SK-N-SH (cell line): ENCODE measurements around the gene SLCO4A1. TPM values are rescaled to one million over a fixed set of nuclear protein-coding genes. Genes with fewer than 3 reads are reported as not detected.

Experiments
- CTCF ChIA-PET: fragments of 300-600, 350-600 bp; formaldehyde crosslinking; extraction: SDS; loops from one replicate; lab custom pipeline; 2021; lab: Yijun Ruan, JAX
- POLR2A ChIA-PET: fragments of 350-600 bp; sonication (Branson Sonifier 250); formaldehyde crosslinking; extraction: SDS; loops from one replicate; lab custom pipeline; 2020; ENCODE audit warnings: antibody characterized with exemption, inconsistent platforms; lab: Yijun Ruan, JAX
- DNase-seq: peaks from one replicate; pipeline ENCODE4 v3.0.0; 2012
- H2AFZ ChIP-seq: fragments of 200-600 bp; sonication (generic); 2 replicates; pipeline ENCODE4 v1.8.1; 2016; ENCODE audit warnings: antibody characterized with exemption, mild to moderate bottlenecking, low read depth
- H3F3A ChIP-seq: fragments of 200-600 bp; sonication (generic); replicated peaks from 2 replicates; pipeline ENCODE3; 2016; ENCODE audit warnings: antibody characterized with exemption, mild to moderate bottlenecking; ENCODE audit not compliant: insufficient read depth
- H3K27ac ChIP-seq, 2 experiments: fragments of 200-500 bp in 1 of 2; fragments of 200-600 bp in 1 of 2; sonication (Bioruptor generic) in 1 of 2; sonication (generic), shearing (Covaris generic) in 1 of 2; 2 replicates each; pipeline versions ENCODE4 v1.5.1 to v1.6.1; 2014 to 2016; ENCODE audit warnings: low read depth in 2 of 2, inconsistent platforms in 1 of 2, low read length in 1 of 2, mild to moderate bottlenecking in 1 of 2, mixed read lengths in 1 of 2
- H3K27me3 ChIP-seq: fragments of 200-600 bp; sonication (generic), shearing (Covaris generic); 2 replicates; pipeline ENCODE4 v1.6.1; 2016; ENCODE audit warnings: mixed run types; ENCODE audit not compliant: insufficient read depth
- H3K36me3 ChIP-seq, 2 experiments: fragments of 200-500 bp in 1 of 2; fragments of 200-600 bp in 1 of 2; sonication (Bioruptor generic) in 1 of 2; sonication (generic) in 1 of 2; replicated peaks in 1 of 2; 2 replicates each; pipeline versions ENCODE3 to v1.5.1; 2014 to 2016; ENCODE audit warnings: low read length in 1 of 2, mild to moderate bottlenecking in 1 of 2; ENCODE audit not compliant: insufficient read depth in 2 of 2, control insufficient read depth in 1 of 2
- H3K4me1 ChIP-seq, 2 experiments: fragments of 200-500 bp in 1 of 2; fragments of 200-600 bp in 1 of 2; sonication (Bioruptor generic) in 1 of 2; sonication (generic), shearing (Covaris generic) in 1 of 2; 2 replicates each; pipeline versions ENCODE4 v1.5.1 to v1.6.1; 2014 to 2016; ENCODE audit warnings: low read depth in 1 of 2, low read length in 1 of 2, mixed run types in 1 of 2; ENCODE audit not compliant: insufficient read depth in 2 of 2, control insufficient read depth in 1 of 2
- H3K4me2 ChIP-seq: fragments of 200-600 bp; sonication (generic), shearing (Covaris generic); 2 replicates; pipeline ENCODE4 v1.6.1; 2017; ENCODE audit warnings: mixed run types
- H3K4me3 ChIP-seq, 2 experiments: fragments of 200-500 bp in 1 of 2; fragments of 200-600 bp in 1 of 2; sonication (Bioruptor generic) in 1 of 2; sonication (generic), shearing (Covaris generic) in 1 of 2; 2 replicates each; pipeline versions ENCODE4 v1.5.1 to v1.8.1; 2014 to 2016; ENCODE audit warnings: low read depth in 2 of 2, inconsistent platforms in 1 of 2, low read length in 1 of 2, mild to moderate bottlenecking in 1 of 2, mixed read lengths in 1 of 2, moderate library complexity in 1 of 2
- H3K79me2 ChIP-seq: fragments of 200-600 bp; sonication (generic); 2 replicates; pipeline ENCODE4 v1.8.1; 2017; ENCODE audit warnings: mild to moderate bottlenecking; ENCODE audit not compliant: insufficient read depth
- H3K9ac ChIP-seq: fragments of 200-600 bp; sonication (generic); 2 replicates; pipeline ENCODE4 v1.6.1; 2017; ENCODE audit warnings: mixed run types
- H3K9me2 ChIP-seq: fragments of 200-600 bp; sonication (generic); 2 replicates; pipeline ENCODE4 v1.6.1; 2017; ENCODE audit warnings: mixed run types
- H3K9me3 ChIP-seq: fragments of 200-600 bp; sonication (generic); 2 replicates; pipeline ENCODE4 v1.6.1; 2017; ENCODE audit warnings: mixed run types, mild to moderate bottlenecking, moderate library complexity
- H4K20me1 ChIP-seq: fragments of 200-600 bp; sonication (generic); 2 replicates; pipeline ENCODE4 v1.6.1; 2017; ENCODE audit warnings: mild to moderate bottlenecking, mixed run types; ENCODE audit not compliant: insufficient read depth
- CHD2 ChIP-seq: fragments of 150-350 bp; IDR thresholded peaks from 2 replicates; pipeline ENCODE4 v1.6.1; 2018; ENCODE audit warnings: low read length; ENCODE audit not compliant: partially characterized antibody
- CTCF ChIP-seq: fragments of 200-600 bp; sonication (generic); IDR thresholded peaks from 2 replicates; pipeline ENCODE4 v1.6.1; 2017; ENCODE audit warnings: antibody characterized with exemption, mild to moderate bottlenecking, moderate library complexity
- ELF1 ChIP-seq: IDR thresholded peaks from 2 replicates; pipeline ENCODE4 v1.4.0; 2012
- EZH2phosphoT487 ChIP-seq: fragments of 200-600 bp; sonication (generic); IDR thresholded peaks from 2 replicates; pipeline ENCODE4 v1.6.1; 2017; ENCODE audit warnings: low read depth, mixed run types, mild to moderate bottlenecking, antibody characterized with exemption, moderate library complexity, borderline replicate concordance
- FOSL2 ChIP-seq: IDR thresholded peaks from 2 replicates; pipeline ENCODE4 v1.4.0; 2012; ENCODE audit warnings: low read depth, mild to moderate bottlenecking, moderate library complexity, borderline replicate concordance
- FOXJ3 ChIP-seq: sonication (generic); formaldehyde crosslinking; IDR thresholded peaks from 2 replicates; pipeline ENCODE4 v1.5.1; 2020; ENCODE audit warnings: mild to moderate bottlenecking, missing genetic modification reagents
- GABPA ChIP-seq: IDR thresholded peaks from 2 replicates; pipeline ENCODE4 v1.4.0; 2012; ENCODE audit warnings: low read depth, mild to moderate bottlenecking
- GATA2 ChIP-seq: sonication (generic); formaldehyde crosslinking; IDR thresholded peaks from 2 replicates; pipeline ENCODE4 v1.5.0; 2020; ENCODE audit warnings: mild to moderate bottlenecking, missing genetic modification reagents
- JUND ChIP-seq: IDR thresholded peaks from 2 replicates; pipeline ENCODE4 v1.4.0; 2012
- MEF2A ChIP-seq: IDR thresholded peaks from 2 replicates; pipeline ENCODE4 v1.4.0; 2012; ENCODE audit warnings: low read depth, borderline replicate concordance
- NFIC ChIP-seq: IDR thresholded peaks from 2 replicates; pipeline ENCODE4 v1.4.0; 2012; ENCODE audit warnings: borderline replicate concordance
- NRF1 ChIP-seq: IDR thresholded peaks from 2 replicates; pipeline ENCODE4 v1.6.1; 2012; ENCODE audit warnings: low read depth, mild to moderate bottlenecking, low read length
- PBX3 ChIP-seq: IDR thresholded peaks from 2 replicates; pipeline ENCODE4; 2012
- POLR2AphosphoS5 ChIP-seq: IDR thresholded peaks from 2 replicates; pipeline ENCODE4 v1.6.1; 2012; ENCODE audit warnings: low read depth, low read length
- RAD21 ChIP-seq: IDR thresholded peaks from 2 replicates; pipeline ENCODE4 v1.6.1; 2012; ENCODE audit warnings: mild to moderate bottlenecking, low read length
- RCOR1 ChIP-seq: fragments of 150-350 bp; IDR thresholded peaks from 2 replicates; pipeline ENCODE4 v1.6.1; 2017; ENCODE audit warnings: antibody characterized with exemption, low read length
- RFX5 ChIP-seq: IDR thresholded peaks from 2 replicates; pipeline ENCODE4 v1.6.1; 2012; ENCODE audit warnings: mild to moderate bottlenecking, improper control_type of control experiment, low read length
- RXRA ChIP-seq: IDR thresholded peaks from 2 replicates; pipeline ENCODE4 v1.4.0; 2012; ENCODE audit warnings: low read depth, mild to moderate bottlenecking, borderline replicate concordance
- TAF1 ChIP-seq: IDR thresholded peaks from 2 replicates; pipeline ENCODE4 v1.6.1; 2012; ENCODE audit warnings: low read depth, mild to moderate bottlenecking, low read length, moderate library complexity, borderline replicate concordance
- USF2 ChIP-seq: fragments of 150-350 bp; IDR thresholded peaks from 2 replicates; pipeline ENCODE4 v1.6.1; 2017; ENCODE audit warnings: antibody characterized with exemption, low read length, low read depth, borderline replicate concordance
- YY1 ChIP-seq: IDR thresholded peaks from 2 replicates; pipeline ENCODE4 v1.4.0; 2012; ENCODE audit warnings: low read depth, mild to moderate bottlenecking
- WGBS: methylation state at CpG from one replicate; pipeline ENCODE4 v1.1.6; 2017; ENCODE audit warnings: low lambda C conversion rate; 5-methylcytosine and 5-hydroxymethylcytosine counted together
- polyA plus RNA-seq, 3 experiments: library from polyadenylated mRNA; depleted of rRNA; stranded (reverse); fragments of >200 nt; gene quantifications; 2 replicates each; pipeline ENCODE4 v1.2.3, GENCODE V29; 2012

The SLCO4A1 gene
- polyA plus RNA-seq, 1 of the 3 experiments (the other 2 are of a cell fraction), result 0.33 TPM

GRCh38 chr20:62716941-62717310 is 74.6 kb downstream of the SLCO4A1 start (continued):
- no peak for TF ChIP-seq USF2
- no peak for TF ChIP-seq RXRA
- TF ChIP-seq CTCF, result no peak
- no peak for TF ChIP-seq JUND
- no peak for TF ChIP-seq NFIC
- TF ChIP-seq EZH2phosphoT487, result no peak
- TF ChIP-seq FOSL2, result no peak
- TF ChIP-seq GABPA, result no peak
- no peak for TF ChIP-seq PBX3
- TF ChIP-seq MEF2A, result no peak
- no peak for TF ChIP-seq GATA2 (CRISPR knock-in tag)

- Histone ChIP-seq H2AFZ (no peak overlapping the region), H3K4me2 (no peak overlapping the region), H3F3A (peaks cover 4% of the 10 kb centered on the region), H4K20me1 (no peaks in the 10 kb centered on the region), H3K36me3 (no peaks in the 10 kb centered on the region), H3K9me2 (no peaks in the 10 kb centered on the region), H3K27me3 (no peaks in the 10 kb centered on the region), H3K4me1 (peaks cover 0 to 7% of the 10 kb centered on the region in 2 experiments; a peak in 1 of 4 replicates), H3K9me3 (peaks cover 14% of the 10 kb centered on the region; the same call in 1 of the 2 replicates), H3K79me2 (no peaks in the 10 kb centered on the region), H3K9ac (no peak overlapping the region), H3K27ac (no peak overlapping the region)
- CTCF ChIA-PET, result interaction anchor here (0.8 kb wide), 1 partner anchor 9 kb away, joined by 3 read pairs; the partner anchor contains the start of gene NTSR1
- POLR2A ChIA-PET, result no interaction called here
- DNase-seq, result no peak
- no peak for TF ChIP-seq POLR2AphosphoS5
- no peak for TF ChIP-seq RAD21
- TF ChIP-seq MEF2A, result no peak
- no peak for TF ChIP-seq TAF1
- no peak for TF ChIP-seq YY1
- TF ChIP-seq RCOR1, result no peak
- no peak for TF ChIP-seq EZH2phosphoT487
- no peak for TF ChIP-seq USF2
- TF ChIP-seq CHD2, result no peak
- no peak for TF ChIP-seq RFX5
- TF ChIP-seq ELF1, result no peak
- no peak for TF ChIP-seq FOXJ3 (CRISPR knock-in tag)
- no peak for TF ChIP-seq NRF1
- TF ChIP-seq, all 33 proteins: peak for 0
- H3K4me3 ChIP-seq, result no peak overlapping the region
- WGBS, result 58% methylated on average over 18 of the region's 18 CpGs
Observed at GRCh38 chr20:62717933-62718332, 75.6 kb downstream of the SLCO4A1 start.
